A673 (cell line): Measurements from ENCODE around the gene DDX51.
"Not testable (repeated sequence)": the region's sequence is repeated elsewhere in the genome, so short reads cannot be mapped to it uniquely, and the experiment has no call there.

Source experiments
- CTCF ChIP-seq: fragments of 300-800, 200-600 bp; sonication (generic); conservative IDR thresholded peaks from 2 replicates; pipeline ENCODE4 v1.5.1; 2017; ENCODE audit warnings: low read depth, mild to moderate bottlenecking, antibody characterized with exemption, low read length, moderate library complexity, mixed read lengths
- EZH2 ChIP-seq: fragments of 200-600 bp; sonication (generic); IDR thresholded peaks from 2 replicates; pipeline ENCODE4 v1.6.1; 2017; ENCODE audit warnings: borderline replicate concordance, low read depth, mild to moderate bottlenecking, mixed read lengths, antibody characterized with exemption, low read length; ENCODE audit not compliant: poor library complexity, severe bottlenecking

- not testable (repeated sequence) for TF ChIP-seq CTCF, EZH2
Observed at GRCh38 chr12:132103072-132103471, 41.0 kb downstream of the DDX51 start.
